ENCODE results near the gene F10. TPM values are rescaled to one million over a fixed set of nuclear protein-coding genes. Genes with fewer than 3 reads are reported as not detected.

Gene F10
- polyA plus RNA-seq, 1 of the 3 experiments (the other 2 are of a cell fraction): 12.5 TPM

GRCh38 chr13:113152984-113153809 is 30.6 kb downstream of the F10 start:
- CTCF ChIA-PET: no interaction called here
- peak overlapping the region; percentile 60 for H3K9ac ChIP-seq
- WGBS (ENCODE audit: low lambda C conversion rate): 52% methylated on average over 12 of the region's 60 CpGs
- peak overlapping the region; percentile 41 to 42; a peak in 3 of 4 replicates for H3K4me3 ChIP-seq (ENCODE audit: low read depth in 2 of 2, low read length in 1 of 2)
- no peaks in the 10 kb centered on the region for H3K9me3 ChIP-seq
- peak overlapping the region; percentile 47 to 72 for H3K27ac ChIP-seq (ENCODE audit: low read depth in 2 of 2, low read length in 1 of 2)
- peaks cover 5 to 13% of the 10 kb centered on the region in 2 experiments; a peak in 1 of 4 replicates for H3K4me1 ChIP-seq (ENCODE audit: control insufficient read depth in 1 of 2, insufficient read depth in 2 of 2, low read depth in 1 of 2, low read length in 1 of 2)
- no peaks in the 10 kb centered on the region for H3K36me3 ChIP-seq (replicated peaks in 1 of 2; ENCODE audit: control insufficient read depth in 1 of 2, insufficient read depth in 2 of 2, low read length in 1 of 2)
- no peaks in the 10 kb centered on the region for H3K79me2 ChIP-seq (ENCODE audit: insufficient read depth)
- no peaks in the 10 kb centered on the region for H3K9me2 ChIP-seq
- H3K27me3 ChIP-seq (ENCODE audit: insufficient read depth): no peaks in the 10 kb centered on the region
- peak overlapping the region; percentile 85 for H3K4me2 ChIP-seq
- H3F3A ChIP-seq (replicated peaks; ENCODE audit: insufficient read depth): peaks cover 13% of the 10 kb centered on the region
- no peaks in the 10 kb centered on the region for H4K20me1 ChIP-seq (ENCODE audit: insufficient read depth)
- no peak for TF ChIP-seq YY1 (IDR thresholded peaks at IDR 0.05; ENCODE audit: low read depth)
- no peak for TF ChIP-seq IRF3 (IDR thresholded peaks at IDR 0.05; ENCODE audit: low read depth, low read length)
- POLR2A ChIA-PET: interaction anchor here (1.1 kb wide), 1 partner anchor 30 kb away, joined by 3 read pairs; no protein-coding TSS in a partner anchor
- peak; percentile 65 for DNase-seq
- H2AFZ ChIP-seq (ENCODE audit: low read depth): peak overlapping the region; percentile 99

GRCh38 chr13:113153810-113154748 is 31.5 kb downstream of the F10 start:
- CTCF ChIA-PET: interaction anchor here (0.9 kb wide), 1 partner anchor 251 kb away, joined by 3 read pairs; no protein-coding TSS in a partner anchor
- 7% methylated on average over 24 of the region's 76 CpGs for WGBS (ENCODE audit: low lambda C conversion rate)
- no peaks in the 10 kb centered on the region for H4K20me1 ChIP-seq (ENCODE audit: insufficient read depth)
- H3K36me3 ChIP-seq (replicated peaks in 1 of 2; ENCODE audit: control insufficient read depth in 1 of 2, insufficient read depth in 2 of 2, low read length in 1 of 2): no peaks in the 10 kb centered on the region
- peak overlapping the region; percentile 99 for H2AFZ ChIP-seq (ENCODE audit: low read depth)
- H3K4me3 ChIP-seq (ENCODE audit: low read depth in 2 of 2, low read length in 1 of 2): peak overlapping the region; percentile 41 to 42
- POLR2A ChIA-PET: interaction anchor here (1.1 kb wide), 1 partner anchor 31 kb away, joined by 3 read pairs; no protein-coding TSS in a partner anchor
- H3K4me1 ChIP-seq (ENCODE audit: control insufficient read depth in 1 of 2, insufficient read depth in 2 of 2, low read depth in 1 of 2, low read length in 1 of 2): peaks cover 5 to 13% of the 10 kb centered on the region in 2 experiments; a peak in 1 of 4 replicates
- no peaks in the 10 kb centered on the region for H3K9me3 ChIP-seq
- H3K9me2 ChIP-seq: no peaks in the 10 kb centered on the region
- peaks cover 13% of the 10 kb centered on the region for H3F3A ChIP-seq (replicated peaks; ENCODE audit: insufficient read depth)
- peak overlapping the region; percentile 85 for H3K4me2 ChIP-seq
- H3K27ac ChIP-seq (ENCODE audit: low read depth in 2 of 2, low read length in 1 of 2): peak overlapping the region; percentile 47 to 72
- DNase-seq: peak; percentile 93
- H3K27me3 ChIP-seq (ENCODE audit: insufficient read depth): no peaks in the 10 kb centered on the region
- peak overlapping the region; percentile 60 for H3K9ac ChIP-seq
- H3K79me2 ChIP-seq (ENCODE audit: insufficient read depth): no peaks in the 10 kb centered on the region
- TF ChIP-seq SIN3A (IDR thresholded peaks at IDR 0.05; ENCODE audit: borderline replicate concordance, low read depth, low read length): no peak
- no peak for TF ChIP-seq EZH2phosphoT487 (IDR thresholded peaks at IDR 0.05; ENCODE audit: borderline replicate concordance, low read depth)
- TF ChIP-seq GATA2 (CRISPR knock-in tag; IDR thresholded peaks at IDR 0.05): no peak
- TF ChIP-seq RXRA (IDR thresholded peaks at IDR 0.05; ENCODE audit: borderline replicate concordance, low read depth): no peak
- TF ChIP-seq NRF1 (IDR thresholded peaks at IDR 0.05; ENCODE audit: low read depth, low read length): no peak
- no peak for TF ChIP-seq RAD21 (IDR thresholded peaks at IDR 0.05; ENCODE audit: low read length)
- no peak for TF ChIP-seq SMC3 (IDR thresholded peaks at IDR 0.05; ENCODE audit: low read depth, low read length)
- TF ChIP-seq NFIC (IDR thresholded peaks at IDR 0.05; ENCODE audit: borderline replicate concordance): no peak
- no peak for TF ChIP-seq ZBTB33 (IDR thresholded peaks at IDR 0.05; ENCODE audit: borderline replicate concordance, low read depth)
- TF ChIP-seq USF2 (IDR thresholded peaks at IDR 0.05; ENCODE audit: borderline replicate concordance, low read depth, low read length): peak; percentile 57
- peak; percentile 89 for TF ChIP-seq USF1 (IDR thresholded peaks at IDR 0.05; ENCODE audit: borderline replicate concordance, low read depth)
- 0 out of 2 replicates have a peak, but pooled peaks have one; percentile 43 for TF ChIP-seq MXI1 (IDR thresholded peaks at IDR 0.05; ENCODE audit: low read depth, low read length)
- TF ChIP-seq MAX (IDR thresholded peaks at IDR 0.05; ENCODE audit: low read depth): peak; percentile 69
